ENCODE measurements around the gene MLNR.
A peak's percentile ranks its signal among the peaks of the same experiment; 100 is the strongest.

Gene MLNR

DNA sequence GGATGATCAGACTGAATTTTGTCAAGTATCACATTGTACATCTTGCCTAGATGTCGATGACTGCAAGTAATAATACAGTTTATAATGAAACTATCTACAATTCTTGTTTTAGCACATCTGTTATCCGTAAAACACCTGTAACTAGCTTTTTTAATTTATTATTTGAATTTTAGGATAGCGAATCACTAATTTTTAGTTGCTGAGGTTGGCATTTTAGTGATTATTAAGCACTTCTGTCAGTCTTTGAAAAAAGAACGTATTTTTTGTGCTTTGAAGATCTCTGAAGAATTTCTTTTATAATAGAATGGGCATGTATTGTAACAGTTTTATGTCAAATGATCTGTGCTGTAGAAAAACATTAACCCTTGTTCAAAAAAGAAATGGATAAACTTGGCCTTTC, 11.5 kb upstream of the MLNR start:
- no peak overlapping the region for H3K4me3 ChIP-seq (ENCODE audit: control insufficient read depth in 1 of 7, extremely low read depth in 1 of 7, insufficient read depth in 4 of 7, low read depth in 2 of 7, low read length in 6 of 7)
- peaks cover 0 to 6% (median 2%) of the 10 kb centered on the region in 4 experiments for H3K4me1 ChIP-seq (ENCODE audit: control extremely low read depth in 1 of 4, control insufficient read depth in 4 of 4, insufficient read depth in 4 of 4, low read length in 3 of 4)
- POLR2A ChIA-PET = no interaction called here
- H3K27ac ChIP-seq (ENCODE audit: insufficient read depth in 1 of 2, low read depth in 1 of 2, low read length in 2 of 2, poor library complexity in 1 of 2, severe bottlenecking in 2 of 2) = no peak overlapping the region
- DNase-seq = no peak
- no peaks in the 10 kb centered on the region for H3K27me3 ChIP-seq (replicated peaks in 2 of 5; ENCODE audit: control insufficient read depth in 4 of 5, insufficient read depth in 5 of 5, low read length in 4 of 5)
- 100% methylated on average over 1 of the region's 4 CpGs for WGBS (ENCODE audit: insufficient coverage)
- peaks cover 11 to 49% (median 28%) of the 10 kb centered on the region in 4 experiments for H3K36me3 ChIP-seq (ENCODE audit: control insufficient read depth in 4 of 4, insufficient read depth in 4 of 4, low read length in 3 of 4)
- CTCF ChIA-PET = interaction anchor here (1.0 to 1.3 kb wide), 2 partner anchors 14 to 30 kb away, joined by 3 to 4 read pairs; no protein-coding TSS in a partner anchor
- H3K9me3 ChIP-seq (ENCODE audit: control extremely low read depth in 1 of 5, control insufficient read depth in 4 of 5, insufficient read depth in 2 of 5, low read depth in 1 of 5, low read length in 4 of 5) = no peaks in the 10 kb centered on the region

DNA sequence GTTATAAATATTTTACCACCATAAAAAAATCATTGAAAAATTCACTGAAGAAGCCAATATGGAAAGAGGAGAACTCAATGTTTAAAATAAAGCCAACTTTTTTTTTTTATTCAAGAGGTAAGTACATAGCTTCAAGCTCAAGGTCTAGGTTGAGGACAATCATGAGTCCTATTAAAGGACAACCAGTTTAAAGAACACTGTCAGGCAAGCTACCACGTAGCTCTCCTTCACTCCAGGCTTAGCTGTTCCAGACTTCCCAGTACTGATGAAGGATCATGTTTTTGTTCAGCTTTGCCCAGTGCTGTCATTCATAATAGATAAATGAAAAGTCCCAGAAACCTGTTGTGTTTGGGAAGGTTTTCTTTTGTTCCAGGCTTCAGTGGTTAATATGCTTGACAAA, 10.0 kb upstream of the MLNR start:
- WGBS (ENCODE audit: insufficient coverage) = 100% methylated on average over 1 of the region's 1 CpG
- H3K4me3 ChIP-seq (ENCODE audit: control insufficient read depth in 1 of 7, extremely low read depth in 1 of 7, insufficient read depth in 4 of 7, low read depth in 2 of 7, low read length in 6 of 7) = no peak overlapping the region
- POLR2A ChIA-PET = no interaction called here
- no peak for DNase-seq
- H3K9me3 ChIP-seq (ENCODE audit: control extremely low read depth in 1 of 5, control insufficient read depth in 4 of 5, insufficient read depth in 2 of 5, low read depth in 1 of 5, low read length in 4 of 5) = no peaks in the 10 kb centered on the region
- no peaks in the 10 kb centered on the region for H3K27me3 ChIP-seq (replicated peaks in 2 of 5; ENCODE audit: control insufficient read depth in 4 of 5, insufficient read depth in 5 of 5, low read length in 4 of 5)
- H3K36me3 ChIP-seq (ENCODE audit: control insufficient read depth in 4 of 4, insufficient read depth in 4 of 4, low read length in 3 of 4) = peaks cover 7 to 35% (median 19%) of the 10 kb centered on the region in 4 experiments
- H3K27ac ChIP-seq (ENCODE audit: insufficient read depth in 1 of 2, low read depth in 1 of 2, low read length in 2 of 2, poor library complexity in 1 of 2, severe bottlenecking in 2 of 2) = no peak overlapping the region
- CTCF ChIA-PET = interaction anchor here (0.7 to 1.5 kb wide), 2 partner anchors 21 to 1302 kb away, joined by 3 to 4 read pairs; no protein-coding TSS in a partner anchor
- peaks cover 8 to 20% (median 14%) of the 10 kb centered on the region in 4 experiments for H3K4me1 ChIP-seq (ENCODE audit: control extremely low read depth in 1 of 4, control insufficient read depth in 4 of 4, insufficient read depth in 4 of 4, low read length in 3 of 4)

DNA sequence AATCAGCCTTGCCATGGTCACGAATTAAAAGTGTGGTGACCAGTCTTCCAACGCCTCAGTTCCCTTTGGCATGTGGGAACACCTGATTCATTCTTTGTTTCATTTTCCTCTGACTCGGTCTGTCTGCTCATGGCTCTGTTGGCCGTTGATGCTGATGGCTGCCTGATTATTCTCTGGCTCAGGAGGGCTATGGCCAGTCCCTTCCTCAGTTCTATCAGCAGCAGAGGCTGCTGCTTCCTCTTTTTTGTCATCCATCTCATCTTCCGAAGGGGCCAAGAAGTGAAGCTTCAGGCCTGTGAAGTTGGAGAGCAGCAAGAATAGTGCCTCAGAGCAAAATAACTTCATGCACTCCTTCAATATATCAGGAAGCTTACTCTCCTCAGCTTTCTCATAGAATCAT, 9.5 kb upstream of the MLNR start:
- Histone ChIP-seq H3K9me3 (ENCODE audit: control extremely low read depth in 1 of 5, control insufficient read depth in 4 of 5, insufficient read depth in 2 of 5, low read depth in 1 of 5, low read length in 4 of 5) (no peaks in the 10 kb centered on the region), H3K27ac (ENCODE audit: insufficient read depth in 1 of 2, low read depth in 1 of 2, low read length in 2 of 2, poor library complexity in 1 of 2, severe bottlenecking in 2 of 2) (no peak overlapping the region), H3K27me3 (replicated peaks in 2 of 5; ENCODE audit: control insufficient read depth in 4 of 5, insufficient read depth in 5 of 5, low read length in 4 of 5) (no peaks in the 10 kb centered on the region), H3K4me1 (ENCODE audit: control extremely low read depth in 1 of 4, control insufficient read depth in 4 of 4, insufficient read depth in 4 of 4, low read length in 3 of 4) (peaks cover 8 to 23% (median 16%) of the 10 kb centered on the region in 4 experiments), H3K36me3 (ENCODE audit: control insufficient read depth in 4 of 4, insufficient read depth in 4 of 4, low read length in 3 of 4) (peaks cover 5 to 32% (median 16%) of the 10 kb centered on the region in 4 experiments), H3K4me3 (ENCODE audit: control insufficient read depth in 1 of 7, extremely low read depth in 1 of 7, insufficient read depth in 4 of 7, low read depth in 2 of 7, low read length in 6 of 7) (no peak overlapping the region)
- WGBS (ENCODE audit: insufficient coverage) = 90% methylated on average over 5 of the region's 5 CpGs
- DNase-seq = peak in 1 of 3 donors; percentile 21
- CTCF ChIA-PET = no interaction called here
- POLR2A ChIA-PET = no interaction called here

DNA sequence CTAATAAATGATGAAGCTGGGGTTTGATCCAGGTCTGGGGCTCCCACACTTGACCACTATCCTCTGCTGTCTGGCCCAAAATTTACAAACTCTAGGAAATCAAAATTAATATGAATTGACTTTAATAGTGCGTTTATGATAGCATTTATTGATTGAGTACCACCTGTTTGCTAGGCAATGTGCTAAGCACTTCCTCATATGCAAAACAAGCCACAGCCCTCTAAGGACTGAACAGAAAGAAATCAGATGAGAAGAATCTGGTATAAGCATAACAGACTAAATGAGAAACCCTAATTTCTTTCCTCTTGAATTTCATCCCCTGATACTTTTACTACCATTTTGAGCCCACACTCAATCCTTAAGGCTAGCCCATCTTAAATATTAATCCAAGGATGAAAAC, 6.6 kb upstream of the MLNR start:
- no peak overlapping the region for H3K27ac ChIP-seq (ENCODE audit: insufficient read depth in 1 of 2, low read depth in 1 of 2, low read length in 2 of 2, poor library complexity in 1 of 2, severe bottlenecking in 2 of 2)
- peaks cover 0 to 3% (median 0%) of the 10 kb centered on the region in 5 experiments for H3K27me3 ChIP-seq (replicated peaks in 2 of 5; ENCODE audit: control insufficient read depth in 4 of 5, insufficient read depth in 5 of 5, low read length in 4 of 5)
- no peak overlapping the region for H3K4me3 ChIP-seq (ENCODE audit: control insufficient read depth in 1 of 7, extremely low read depth in 1 of 7, insufficient read depth in 4 of 7, low read depth in 2 of 7, low read length in 6 of 7)
- ChIA-PET CTCF (interaction anchor here (0.6 to 1.0 kb wide), 2 partner anchors 69 to 114 kb away, joined by 3 read pairs; no protein-coding TSS in a partner anchor), POLR2A (interaction anchor here (0.7 kb wide), 1 partner anchor 466 kb away, joined by 3 read pairs; no protein-coding TSS in a partner anchor)
- peaks cover 0 to 7% (median 0%) of the 10 kb centered on the region in 5 experiments for H3K9me3 ChIP-seq (ENCODE audit: control extremely low read depth in 1 of 5, control insufficient read depth in 4 of 5, insufficient read depth in 2 of 5, low read depth in 1 of 5, low read length in 4 of 5)
- no CpG with 5 or more reads among the region's 1 CpG for WGBS (ENCODE audit: insufficient coverage)
- peak in 1 of 3 donors; percentile 18 for DNase-seq
- H3K4me1 ChIP-seq (ENCODE audit: control extremely low read depth in 1 of 4, control insufficient read depth in 4 of 4, insufficient read depth in 4 of 4, low read length in 3 of 4) = peaks cover 10 to 30% (median 20%) of the 10 kb centered on the region in 4 experiments
- H3K36me3 ChIP-seq (ENCODE audit: control insufficient read depth in 4 of 4, insufficient read depth in 4 of 4, low read length in 3 of 4) = peaks cover 0 to 7% (median 3%) of the 10 kb centered on the region in 4 experiments

DNA sequence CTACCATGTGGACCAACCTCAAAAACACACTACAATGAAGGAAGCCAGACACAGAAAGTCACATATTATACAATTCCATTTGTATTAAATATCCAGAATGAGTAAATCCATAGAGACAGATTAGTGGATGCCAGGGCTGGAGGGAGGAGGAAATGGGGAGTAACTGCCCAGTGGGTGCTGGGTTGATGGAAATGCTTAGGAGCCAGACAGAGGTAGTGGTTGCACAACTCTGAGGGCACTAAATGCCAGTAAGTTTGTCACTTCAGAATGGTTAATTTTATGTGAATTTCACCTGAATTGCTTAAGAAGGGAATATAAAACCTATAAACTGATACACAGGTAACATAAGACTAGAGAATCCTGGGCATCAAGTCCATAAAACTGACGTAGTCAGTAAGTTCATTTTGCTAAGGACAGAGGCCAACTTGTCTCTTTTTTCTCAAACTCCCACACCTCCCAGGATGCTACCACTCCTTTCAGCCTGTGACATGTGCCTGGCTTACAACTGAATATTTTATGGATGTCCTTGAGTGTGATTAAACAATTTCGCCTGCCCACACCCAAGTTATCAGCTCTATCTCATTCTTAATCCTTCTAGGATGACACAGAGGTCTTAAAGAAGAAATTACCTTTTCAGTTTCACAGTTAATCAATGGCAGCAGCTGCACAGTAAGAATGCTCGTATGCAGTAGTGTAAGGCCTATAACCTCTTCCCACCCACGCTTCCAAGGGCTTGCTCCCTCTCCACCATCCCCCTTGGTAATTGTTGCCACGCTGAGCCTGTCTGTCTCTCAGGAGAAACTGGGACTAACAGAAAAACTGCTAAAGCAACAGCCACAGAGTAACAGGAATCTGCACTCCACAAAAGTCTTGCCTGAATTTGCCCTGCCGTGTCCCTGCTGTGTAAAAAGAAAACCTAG, 5.9 kb upstream of the MLNR start:
- H3K9me3 ChIP-seq (ENCODE audit: control extremely low read depth in 1 of 5, control insufficient read depth in 4 of 5, insufficient read depth in 2 of 5, low read depth in 1 of 5, low read length in 4 of 5) = peaks cover 0 to 7% (median 0%) of the 10 kb centered on the region in 5 experiments
- 85% methylated on average over 5 of the region's 6 CpGs for WGBS (ENCODE audit: insufficient coverage)
- H3K27ac ChIP-seq (ENCODE audit: insufficient read depth in 1 of 2, low read depth in 1 of 2, low read length in 2 of 2, poor library complexity in 1 of 2, severe bottlenecking in 2 of 2) = no peak overlapping the region
- H3K4me1 ChIP-seq (ENCODE audit: control extremely low read depth in 1 of 4, control insufficient read depth in 4 of 4, insufficient read depth in 4 of 4, low read length in 3 of 4) = peaks cover 10 to 30% (median 20%) of the 10 kb centered on the region in 4 experiments
- H3K4me3 ChIP-seq (ENCODE audit: control insufficient read depth in 1 of 7, extremely low read depth in 1 of 7, insufficient read depth in 4 of 7, low read depth in 2 of 7, low read length in 6 of 7) = no peak overlapping the region
- peaks cover 0 to 9% (median 0%) of the 10 kb centered on the region in 5 experiments for H3K27me3 ChIP-seq (replicated peaks in 2 of 5; ENCODE audit: control insufficient read depth in 4 of 5, insufficient read depth in 5 of 5, low read length in 4 of 5)
- POLR2A ChIA-PET = no interaction called here
- CTCF ChIA-PET = interaction anchor here (0.6 to 1.8 kb wide), 9 partner anchors 8 to 222 kb away, joined by 3 to 13 read pairs (median 3); no protein-coding TSS in a partner anchor
- peaks cover 0 to 6% (median 3%) of the 10 kb centered on the region in 4 experiments for H3K36me3 ChIP-seq (ENCODE audit: control insufficient read depth in 4 of 4, insufficient read depth in 4 of 4, low read length in 3 of 4)
- peak in 1 of 3 donors; percentile 8 for DNase-seq

DNA sequence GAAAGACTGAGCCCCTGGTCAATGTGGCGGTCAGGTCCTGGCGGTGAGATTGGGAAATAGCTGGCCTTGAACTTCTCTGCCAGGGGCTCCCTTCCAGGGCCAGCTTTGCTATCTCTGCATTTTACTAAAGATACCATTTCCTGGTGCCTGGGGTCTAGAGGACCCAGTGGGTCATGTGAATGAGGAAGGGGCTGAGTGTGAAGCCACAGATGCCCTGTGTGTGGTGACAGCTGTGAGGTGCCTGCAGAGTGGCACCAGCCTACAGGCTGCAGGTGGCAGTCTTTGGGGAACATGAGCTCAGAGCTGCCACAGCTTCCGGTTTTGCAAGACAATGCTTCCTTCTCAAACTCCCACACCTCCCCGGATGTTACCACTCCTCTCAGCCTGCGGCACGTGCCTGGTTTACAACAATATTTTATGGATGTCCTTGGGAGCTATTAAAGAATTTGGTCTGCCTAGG, 5.2 kb upstream of the MLNR start:
- peak; percentile 83 to 96 (median 94) for DNase-seq
- Histone ChIP-seq H3K27me3 (replicated peaks in 2 of 5; ENCODE audit: control insufficient read depth in 4 of 5, insufficient read depth in 5 of 5, low read length in 4 of 5) (peaks cover 0 to 16% (median 0%) of the 10 kb centered on the region in 5 experiments), H3K9me3 (ENCODE audit: control extremely low read depth in 1 of 5, control insufficient read depth in 4 of 5, insufficient read depth in 2 of 5, low read depth in 1 of 5, low read length in 4 of 5) (peaks cover 0 to 7% (median 0%) of the 10 kb centered on the region in 5 experiments), H3K27ac (ENCODE audit: insufficient read depth in 1 of 2, low read depth in 1 of 2, low read length in 2 of 2, poor library complexity in 1 of 2, severe bottlenecking in 2 of 2) (no peak overlapping the region), H3K4me3 (ENCODE audit: control insufficient read depth in 1 of 7, extremely low read depth in 1 of 7, insufficient read depth in 4 of 7, low read depth in 2 of 7, low read length in 6 of 7) (no peak overlapping the region), H3K4me1 (ENCODE audit: control extremely low read depth in 1 of 4, control insufficient read depth in 4 of 4, insufficient read depth in 4 of 4, low read length in 3 of 4) (peaks cover 10 to 33% (median 21%) of the 10 kb centered on the region in 4 experiments), H3K36me3 (ENCODE audit: control insufficient read depth in 4 of 4, insufficient read depth in 4 of 4, low read length in 3 of 4) (peaks cover 0 to 4% (median 2%) of the 10 kb centered on the region in 4 experiments)
- POLR2A ChIA-PET = no interaction called here
- CTCF ChIA-PET = interaction anchor here (0.7 to 1.8 kb wide), 7 partner anchors 9 to 222 kb away, joined by 3 to 13 read pairs (median 3); no protein-coding TSS in a partner anchor
- WGBS (ENCODE audit: insufficient coverage) = 50% methylated on average over 4 of the region's 6 CpGs

Data from common myeloid progenitor, CD34-positive (primary cell).